Mucosa of descending colon (tissue), 3 donors: ENCODE data around the gene CACNG3. TPM values are rescaled to one million over a fixed set of nuclear protein-coding genes. Genes with fewer than 3 reads are reported as not detected.
"Not testable (repeated sequence)": the region's sequence is repeated elsewhere in the genome, so short reads cannot be mapped to it uniquely, and the experiment has no call there.

ENCODE experiments used
- ATAC-seq: fragments of 200-7000 bp; cut with Tn5 transposase; one replicate; pipeline ENCODE4 v1.9.1; 2020; ENCODE audit warnings: mild to moderate bottlenecking, moderate library complexity
- DNase-seq, 3 donors: peaks; one replicate each; pipeline ENCODE4 v3.0.0-alpha.2; 2020
- H3K36me3 ChIP-seq: fragments of 200-600 bp; one replicate; pipeline ENCODE4 v1.8.0; 2021; ENCODE audit warnings: low read depth, mild to moderate bottlenecking
- H3K4me1 ChIP-seq: fragments of 200-600 bp; one replicate; pipeline ENCODE4 v1.8.0; 2021; ENCODE audit warnings: low read depth, mild to moderate bottlenecking
- H3K4me3 ChIP-seq: fragments of 200-600 bp; one replicate; pipeline ENCODE4 v1.8.0; 2021; ENCODE audit warnings: mild to moderate bottlenecking
- H3K9me3 ChIP-seq: fragments of 200-600 bp; one replicate; pipeline ENCODE4 v1.8.0; 2021; ENCODE audit warnings: mild to moderate bottlenecking
- CTCF ChIP-seq: fragments of 200-600 bp; IDR thresholded peaks from one replicate; pipeline ENCODE4 v1.8.0; 2022; ENCODE audit warnings: antibody characterized with exemption, mild to moderate bottlenecking
- intact Hi-C, 2 donors: fragments of 100-400 bp; cut with DNase I in 1 of 2; cut with micrococcal nuclease in 1 of 2; formaldehyde crosslinking; loops; one replicate each; pipeline versions ENCODE4 v1.11.0 to v1.11.1; 2022; cut with DNase I, micrococcal nuclease
- total RNA-seq, 3 donors: library from RNA; stranded (reverse); fragmentation: NEBNext Ultra II Directional in 2 of 3; extraction: Animal tissue kit (Norgen Biotek cat#: 25700) in 2 of 3; gene quantifications; one replicate each; pipeline versions ENCODE4 v1.2.1 to v1.2.4, GENCODE V29; 2021 to 2023
- donor health status: DM: no; HTN: no; CAD: no; lungs with moderate emphysema.
- donor health status: DM: no; HTN: no; CAD: no.
- donor health status: DM: no; HTN: yes; CAD: no.

Gene CACNG3
- total RNA-seq, 3 donors from 2014 or later: not detected

- no peak for DNase-seq
- intact Hi-C loops: no loop called here
- Histone ChIP-seq H3K4me1 (no peaks in the 10 kb centered on the region), H3K9me3 (no peaks in the 10 kb centered on the region), H3K4me3 (no peak overlapping the region), H3K36me3 (no peaks in the 10 kb centered on the region)
- no peak for TF ChIP-seq CTCF
- no peak for ATAC-seq
Measured at GRCh38 chr16:24235806-24236205, 20.3 kb upstream of the CACNG3 start.

- DNase-seq, intact Hi-C loops, ATAC-seq, H3K36me3 ChIP-seq, H3K4me1 ChIP-seq, H3K4me3 ChIP-seq, H3K9me3 ChIP-seq: not testable (repeated sequence)
Measured at GRCh38 chr16:24238846-24239245, 17.3 kb upstream of the CACNG3 start.

- intact Hi-C loops: no loop called here
- H3K36me3 ChIP-seq: no peaks in the 10 kb centered on the region
- no peak for ATAC-seq
- no peak overlapping the region for H3K4me3 ChIP-seq
- no peak for DNase-seq
- no peak for TF ChIP-seq CTCF
- H3K4me1 ChIP-seq: no peaks in the 10 kb centered on the region
- H3K9me3 ChIP-seq: no peaks in the 10 kb centered on the region
Measured at GRCh38 chr16:24246911-24247607, 9.1 kb upstream of the CACNG3 start.

GRCh38 chr16:24253192-24253591, 2.9 kb upstream of the CACNG3 start:
- Histone ChIP-seq H3K4me1 (no peaks in the 10 kb centered on the region), H3K9me3 (no peaks in the 10 kb centered on the region), H3K4me3 (no peak overlapping the region), H3K36me3 (no peaks in the 10 kb centered on the region)
- peak; percentile 39 for TF ChIP-seq CTCF
- intact Hi-C loops: no loop called here
- ATAC-seq (peak; percentile 61), DNase-seq (peak in 1 of 3 donors; percentile 50)

- ATAC-seq (no peak), DNase-seq (no peak)
- intact Hi-C loops: no loop called here
- Histone ChIP-seq H3K9me3 (no peaks in the 10 kb centered on the region), H3K4me3 (no peak overlapping the region), H3K4me1 (no peaks in the 10 kb centered on the region), H3K36me3 (no peaks in the 10 kb centered on the region)
- TF ChIP-seq CTCF: no peak
Measured at GRCh38 chr16:24257958-24258357, 1.8 kb downstream of the CACNG3 start.

GRCh38 chr16:24258791-24259190, 2.7 kb downstream of the CACNG3 start:
- Histone ChIP-seq H3K4me1 (no peaks in the 10 kb centered on the region), H3K4me3 (no peak overlapping the region), H3K36me3 (no peaks in the 10 kb centered on the region), H3K9me3 (no peaks in the 10 kb centered on the region)
- no peak for TF ChIP-seq CTCF
- intact Hi-C loops: no loop called here
- DNase-seq: no peak
- no peak for ATAC-seq
